ENCODE data around the gene CBFA2T2. TPM values are rescaled to one million over a fixed set of nuclear protein-coding genes. Genes with fewer than 3 reads are reported as not detected.

Gene CBFA2T2
- total and polyA plus RNA-seq, 2 donors (not counting 3 experiments of a cell fraction or from before 2014, with no cell fraction given) = 10.7 to 12.1 TPM

GRCh38 chr20:33481431-33481941 lies 8.4 kb upstream of the CBFA2T2 start:
- BruUV-seq (replicated peaks) = no TSS peak
- Histone ChIP-seq H3K79me2 (ENCODE audit: control insufficient read depth, insufficient read depth, low read length) (no peaks in the 10 kb centered on the region), H3K27ac (ENCODE audit: insufficient read depth, low read depth, low read length) (no peak overlapping the region), H3K9ac (replicated peaks; ENCODE audit: extremely low read depth, insufficient read depth, low read length) (no peak overlapping the region), H2AFZ (ENCODE audit: low read depth, low read length) (no peak overlapping the region), H4K20me1 (replicated peaks; ENCODE audit: control insufficient read depth, extremely low read depth, insufficient read depth, low read length) (no peaks in the 10 kb centered on the region), H3K9me1 (replicated peaks; ENCODE audit: control insufficient read depth, extremely low read depth, insufficient read depth, low read length) (no peaks in the 10 kb centered on the region), H3K36me3 (ENCODE audit: control insufficient read depth in 2 of 2, extremely low read depth in 1 of 2, insufficient read depth in 2 of 2, low read length in 2 of 2) (no peaks in the 10 kb centered on the region), H3K4me2 (ENCODE audit: insufficient read depth, low read length) (no peak overlapping the region), H3K4me1 (ENCODE audit: control insufficient read depth, extremely low read depth, insufficient read depth, low read length) (no peaks in the 10 kb centered on the region), H3K4me3 (replicated peaks in 1 of 3; ENCODE audit: insufficient read depth in 1 of 3, low read depth in 1 of 3, low read length in 3 of 3) (no peak overlapping the region), H3K9me3 (replicated peaks; ENCODE audit: control insufficient read depth, insufficient read depth, low read length) (no peaks in the 10 kb centered on the region), H3K27me3 (ENCODE audit: control insufficient read depth in 2 of 2, insufficient read depth in 2 of 2, low read length in 2 of 2) (no peaks in the 10 kb centered on the region)
- dilution Hi-C loops (cut with MboI; ENCODE audit: extremely low pct_ligation_motif_present, low sequenced_read_pairs) = no loop called here
- no peak for TF ChIP-seq CTCF (IDR thresholded peaks at IDR 0.05; ENCODE audit: extremely low read depth in 1 of 2, insufficient read depth in 1 of 2, low read depth in 1 of 2, low read length in 2 of 2)
- no peak for TF ChIP-seq FOS (IDR thresholded peaks at IDR 0.05; ENCODE audit: borderline replicate concordance, insufficient read depth, low read length)
- no peak for TF ChIP-seq MYC (IDR thresholded peaks at IDR 0.05; ENCODE audit: low read depth, low read length)
- TF ChIP-seq GATA2 (IDR thresholded peaks at IDR 0.05; ENCODE audit: insufficient read depth, insufficient read length, low read depth, low read length) = no peak
- no peak for TF ChIP-seq JUN (IDR thresholded peaks at IDR 0.05; ENCODE audit: borderline replicate concordance, insufficient read depth, insufficient read length, low read depth)
- TF ChIP-seq POLR2A (IDR thresholded peaks at IDR 0.05; ENCODE audit: low read depth, low read length) = no peak
- no peak for TF ChIP-seq MAX (IDR thresholded peaks at IDR 0.05; ENCODE audit: insufficient read depth, insufficient read length)
- TF ChIP-seq EZH2 (IDR thresholded peaks at IDR 0.05; ENCODE audit: borderline replicate concordance, low read depth, low read length, severe bottlenecking) = no peak
- TF ChIP-seq POLR2AphosphoS5 (IDR thresholded peaks at IDR 0.05; ENCODE audit: insufficient read depth, low read depth, low read length) = no peak
- ChIA-PET CTCF (interaction anchor here (1.1 kb wide), 1 partner anchor 11 kb away, joined by 4 read pairs; no protein-coding TSS in a partner anchor), POLR2A (no interaction called here)
- intact Hi-C loops (cut with micrococcal nuclease) = no loop called here
- FAIRE-seq = no peak
- DNase-seq (ENCODE audit: low read depth, low spot score) = no peak
